ENCODE data around the gene THSD4. TPM values are rescaled to one million over a fixed set of nuclear protein-coding genes. Genes with fewer than 3 reads are reported as not detected.

Gene THSD4
- total and polyA plus RNA-seq, 2 of the 8 experiments (the other 6 are each of a cell fraction or from before 2014, with no cell fraction given), result 2.5 to 6.2 TPM

DNA sequence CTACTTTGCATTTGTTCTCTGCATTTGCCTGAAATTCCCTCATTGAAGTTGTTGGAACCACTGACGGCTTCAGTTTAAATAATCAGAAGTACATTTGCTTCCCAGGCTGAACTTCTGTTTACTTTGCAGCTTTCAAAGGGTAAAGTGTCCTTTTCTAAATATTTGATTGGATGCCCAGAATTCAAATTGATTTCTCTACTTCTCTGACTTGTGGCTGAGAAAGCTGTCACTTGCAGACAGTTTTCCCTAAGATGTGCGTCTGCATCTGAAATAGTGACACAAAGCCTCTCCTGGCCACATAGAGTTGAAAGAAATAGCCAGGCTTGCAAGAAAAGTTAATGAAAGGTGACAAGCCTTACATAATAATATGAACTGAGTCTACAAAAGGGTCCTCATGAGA is 299.6 kb downstream of the THSD4 start:
- FAIRE-seq (no peak), DNase-seq (ENCODE audit: low read depth in 1 of 2, low spot score in 2 of 2) (no peak)
- H3K4me3 ChIP-seq (ENCODE audit: extremely low read depth in 1 of 4, insufficient read depth in 2 of 4, low read depth in 3 of 4, low read length in 4 of 4), result no peak overlapping the region
- H4K20me1 ChIP-seq (replicated peaks in 1 of 2; ENCODE audit: control insufficient read depth in 1 of 2, insufficient read depth in 2 of 2, low read length in 2 of 2), result no peaks in the 10 kb centered on the region
- H3K9me3 ChIP-seq (ENCODE audit: insufficient read depth in 2 of 2, low read depth in 1 of 2, low read length in 1 of 2), result no peaks in the 10 kb centered on the region
- H3K79me2 ChIP-seq (ENCODE audit: control insufficient read depth in 1 of 2, insufficient read depth in 2 of 2, low read length in 2 of 2), result no peaks in the 10 kb centered on the region
- no peak overlapping the region for H4K8ac ChIP-seq (ENCODE audit: extremely low read depth, insufficient read depth, low read length)
- H3K9ac ChIP-seq (replicated peaks in 1 of 4; ENCODE audit: extremely low read depth in 1 of 4, low read depth in 3 of 4, low read length in 3 of 4), result no peak overlapping the region
- no peak overlapping the region for H3K4me2 ChIP-seq (ENCODE audit: insufficient read depth in 1 of 2, low read depth in 2 of 2, low read length in 2 of 2)
- H3K18ac ChIP-seq (ENCODE audit: extremely low read depth, low read length), result no peak overlapping the region
- no peak overlapping the region for H2BK20ac ChIP-seq (ENCODE audit: low read length)
- WGBS, 2 experiments (ENCODE audit: extremely low coverage in 1 of 2, insufficient coverage in 1 of 2, insufficient read length in 1 of 2, insufficient replicate concordance in 2 of 2, low coverage in 1 of 2, low lambda C conversion rate in 2 of 2, missing lambda C conversion rate in 1 of 2), result 86% methylated on average over 2 of the region's 2 CpGs; no CpG with 5 or more reads in 1 of the 2 experiments
- ChIA-PET POLR2A (ENCODE audit: partially characterized antibody) (interaction anchor here (0.7 kb wide), 1 partner anchor 10 kb away, joined by 3 read pairs; no protein-coding TSS in a partner anchor), CTCF (ENCODE audit: partially characterized antibody) (interaction anchor here (1.7 kb wide), 1 partner anchor 10 kb away, joined by 3 read pairs; no protein-coding TSS in a partner anchor)
- H4K5ac ChIP-seq (ENCODE audit: insufficient read length, low read depth, low read length), result no peak overlapping the region
- no peak for TF ChIP-seq TAF7 (optimal IDR thresholded peaks at IDR 0.05; ENCODE audit: borderline replicate concordance, low read depth, low read length)
- no peak for TF ChIP-seq CEBPB (IDR thresholded peaks at IDR 0.05; ENCODE audit: low read depth, low read length)
- TF ChIP-seq SIX5 (IDR thresholded peaks at IDR 0.05; ENCODE audit: low read depth, low read length), result no peak
- TF ChIP-seq RBBP5 (IDR thresholded peaks at IDR 0.05; ENCODE audit: borderline replicate concordance, low read depth, low read length), result no peak
- no peak for TF ChIP-seq SAP30 (IDR thresholded peaks at IDR 0.05; ENCODE audit: insufficient read depth, insufficient replicate concordance, low read length)
- TF ChIP-seq USF2 (IDR thresholded peaks at IDR 0.05; ENCODE audit: low read length), result no peak
- TF ChIP-seq BCL11A (IDR thresholded peaks at IDR 0.05; ENCODE audit: low read depth in 2 of 2, low read length in 2 of 2), result no peak
- TF ChIP-seq MAFK (IDR thresholded peaks at IDR 0.05; ENCODE audit: low read depth, low read length), result no peak
- TF ChIP-seq TBP (IDR thresholded peaks at IDR 0.05; ENCODE audit: low read depth, low read length), result no peak
- no peak for TF ChIP-seq RXRA (IDR thresholded peaks at IDR 0.05; ENCODE audit: insufficient read depth, low read depth, low read length)
- TF ChIP-seq BACH1 (IDR thresholded peaks at IDR 0.05; ENCODE audit: low read length), result no peak
- no peak for TF ChIP-seq POLR2AphosphoS5 (IDR thresholded peaks at IDR 0.05; ENCODE audit: low read depth, low read length)
- H2AK5ac ChIP-seq (ENCODE audit: low read depth, low read length), result no peak overlapping the region
- no peaks in the 10 kb centered on the region for H3K27me3 ChIP-seq (replicated peaks in 1 of 4; ENCODE audit: control insufficient read depth in 3 of 4, extremely low read depth in 1 of 4, insufficient read depth in 3 of 4, low read length in 3 of 4)
- no peak overlapping the region for H2BK5ac ChIP-seq (ENCODE audit: low read depth, low read length)
- H3K4ac ChIP-seq (replicated peaks; ENCODE audit: insufficient read length, low read depth, low read length), result no peak overlapping the region
- H3K56ac ChIP-seq (replicated peaks; ENCODE audit: insufficient read length, low read depth, low read length), result no peak overlapping the region
- no peak overlapping the region for H3K23ac ChIP-seq (ENCODE audit: insufficient read length)
- no peak overlapping the region for H4K91ac ChIP-seq (replicated peaks; ENCODE audit: insufficient read length, low read length)
- H3K23me2 ChIP-seq (ENCODE audit: low read depth, low read length), result no peaks in the 10 kb centered on the region
- H2BK120ac ChIP-seq (replicated peaks; ENCODE audit: low read depth, low read length), result no peak overlapping the region
- no peak overlapping the region for H2BK15ac ChIP-seq (ENCODE audit: low read length)
- H3K27ac ChIP-seq (ENCODE audit: low read depth, low read length), result no peak overlapping the region
- H2BK12ac ChIP-seq (ENCODE audit: low read depth, low read length), result no peak overlapping the region
- H3K79me1 ChIP-seq (ENCODE audit: low read depth, low read length), result no peaks in the 10 kb centered on the region
- H3K36me3 ChIP-seq (ENCODE audit: control insufficient read depth in 2 of 4, insufficient read depth in 4 of 4, low read length in 3 of 4), result no peaks in the 10 kb centered on the region
- H3K4me1 ChIP-seq (replicated peaks in 1 of 4; ENCODE audit: control insufficient read depth in 3 of 4, insufficient read depth in 4 of 4, low read length in 3 of 4), result no peaks in the 10 kb centered on the region
- H3K14ac ChIP-seq (ENCODE audit: insufficient read length), result no peak overlapping the region
- H2AFZ ChIP-seq (ENCODE audit: low read length), result no peak overlapping the region

All from H1 (cell line).